Muscle of leg (tissue), 11 donors: Measurements from ENCODE around the gene PFKFB3. TPM values are rescaled to one million over a fixed set of nuclear protein-coding genes. Genes with fewer than 3 reads are reported as not detected.
A peak's percentile ranks its signal among the peaks of the same experiment; 100 is the strongest.
"Not testable (repeated sequence)": the region's sequence is repeated elsewhere in the genome, so short reads cannot be mapped to it uniquely, and the experiment has no call there.

ENCODE experiments used
- DNase-seq: peaks from one replicate; pipeline ENCODE4 v3.0.0; 2013
- H3K27ac ChIP-seq: one replicate; pipeline ENCODE4 v1.5.1; 2013; ENCODE audit warnings: mild to moderate bottlenecking, low read length, control low read depth
- H3K27me3 ChIP-seq: one replicate; pipeline ENCODE4 v1.6.1; 2013; ENCODE audit warnings: low read length; ENCODE audit not compliant: control insufficient read depth, insufficient read depth
- H3K36me3 ChIP-seq: one replicate; pipeline ENCODE4 v1.6.1; 2013; ENCODE audit warnings: low read length; ENCODE audit not compliant: control insufficient read depth, insufficient read depth
- H3K4me1 ChIP-seq: one replicate; pipeline ENCODE4 v1.6.1; 2013; ENCODE audit warnings: low read length; ENCODE audit not compliant: control insufficient read depth, insufficient read depth
- H3K4me3 ChIP-seq: one replicate; pipeline ENCODE4 v1.5.1; 2013; ENCODE audit warnings: low read length, control low read depth
- H3K9me3 ChIP-seq: replicated peaks from 2 replicates; pipeline ENCODE4 v1.6.1; 2013; ENCODE audit warnings: low read depth, low read length; ENCODE audit not compliant: control insufficient read depth
- WGBS: methylation state at CpG from one replicate; pipeline ENCODE4 v1.1.5; 2013; ENCODE audit warnings: missing lambda C conversion rate; ENCODE audit not compliant: insufficient coverage; 5-methylcytosine and 5-hydroxymethylcytosine counted together
- polyA plus RNA-seq, 8 donors: library from polyadenylated mRNA; unstranded; fragments of 120-200 nt; gene quantifications; one replicate each; pipeline versions ENCODE4 v1.2.1 to v1.2.3, GENCODE V29; 2013; ENCODE audit warnings: inconsistent platforms in 1 of 8, low replicate concordance in 1 of 8; ENCODE audit not compliant: insufficient read length in 8 of 8, insufficient read depth in 1 of 8
- total RNA-seq: library from RNA; stranded (reverse); fragments of 120-200 nt; gene quantifications from one replicate; pipeline ENCODE4 v1.2.4, GENCODE V29; 2013

Gene PFKFB3
- total and polyA plus RNA-seq, 9 donors = 10.5 to 16.5 (median 12.7) TPM

DNA sequence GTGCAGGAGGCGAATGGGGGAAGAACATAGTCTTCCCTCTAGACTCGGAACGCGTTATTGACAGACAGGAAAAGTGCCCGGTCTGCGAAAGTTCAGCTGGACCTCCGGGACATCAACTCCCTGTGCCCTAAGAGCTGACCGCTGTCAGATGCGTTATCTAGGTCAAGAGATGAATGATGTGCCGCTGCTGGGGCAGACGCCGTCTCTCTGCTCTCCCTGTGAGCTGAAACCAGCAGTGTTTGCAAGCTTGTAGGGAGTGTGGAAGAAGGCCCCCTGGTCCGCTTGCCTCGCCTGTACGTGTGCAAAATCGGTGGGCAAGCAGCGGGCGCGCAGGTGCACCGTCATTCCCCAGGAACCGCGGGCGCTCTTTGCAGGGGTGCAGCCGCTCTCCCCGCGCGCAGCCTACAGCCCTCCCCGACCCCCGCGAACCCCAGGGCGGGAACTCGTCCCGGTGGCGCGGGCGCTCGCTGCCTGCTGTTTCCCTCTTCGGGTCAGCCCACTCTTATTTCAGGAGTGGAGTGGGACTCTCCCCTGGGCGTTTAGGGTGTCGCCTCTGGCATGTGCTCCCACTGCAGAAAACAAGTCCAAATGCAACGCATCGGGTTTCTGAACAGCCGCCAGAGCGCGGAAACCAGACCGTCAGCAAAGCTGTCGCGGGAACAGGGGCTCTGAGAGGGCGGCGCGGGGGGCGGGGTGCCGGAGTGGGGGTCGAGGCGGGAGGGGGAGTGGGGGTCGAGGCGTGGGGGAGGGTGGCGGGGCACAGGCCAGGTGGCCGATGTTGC, 1.8 kb upstream of the PFKFB3 start:
- H3K27me3 ChIP-seq = peaks cover 5% of the 10 kb centered on the region
- under 1% methylated on average over 35 of the region's 59 CpGs for WGBS
- peaks cover 41% of the 10 kb centered on the region for H3K4me1 ChIP-seq
- peak overlapping the region; percentile 74 for H3K27ac ChIP-seq
- H3K9me3 ChIP-seq = no peaks in the 10 kb centered on the region
- peak overlapping the region; percentile 44 for H3K4me3 ChIP-seq
- DNase-seq = peak; percentile 77
- no peaks in the 10 kb centered on the region for H3K36me3 ChIP-seq

DNA sequence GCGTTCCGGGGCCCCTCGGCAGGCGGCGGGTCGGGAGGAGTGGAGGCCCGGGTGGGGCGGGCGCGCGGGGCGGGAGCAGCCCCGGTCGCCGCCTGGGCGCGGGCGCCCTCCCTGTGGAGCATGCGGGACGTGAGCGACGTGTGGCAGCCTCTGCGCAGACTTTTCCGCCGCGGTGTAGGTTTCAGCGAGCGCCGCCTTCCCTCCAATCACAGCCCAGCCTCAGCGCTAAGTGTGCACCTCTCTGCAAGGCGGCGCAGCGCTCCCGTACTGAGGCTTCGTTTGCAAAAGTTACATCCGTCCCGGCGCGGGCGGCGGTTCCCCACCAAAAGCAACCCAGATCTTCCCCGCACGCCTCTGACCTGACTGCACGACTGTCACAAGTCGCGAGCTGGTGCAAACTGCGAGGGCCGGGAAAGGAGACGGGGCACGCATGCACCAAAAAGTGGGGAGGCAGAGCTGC, 1.2 kb upstream of the PFKFB3 start:
- peak overlapping the region; percentile 56 for H3K4me3 ChIP-seq
- no peaks in the 10 kb centered on the region for H3K36me3 ChIP-seq
- H3K4me1 ChIP-seq = peaks cover 38% of the 10 kb centered on the region
- DNase-seq = peak; percentile 85
- under 1% methylated on average over 46 of the region's 50 CpGs for WGBS
- no peaks in the 10 kb centered on the region for H3K9me3 ChIP-seq
- H3K27ac ChIP-seq = peak overlapping the region; percentile 79
- H3K27me3 ChIP-seq = peaks cover 5% of the 10 kb centered on the region

DNA sequence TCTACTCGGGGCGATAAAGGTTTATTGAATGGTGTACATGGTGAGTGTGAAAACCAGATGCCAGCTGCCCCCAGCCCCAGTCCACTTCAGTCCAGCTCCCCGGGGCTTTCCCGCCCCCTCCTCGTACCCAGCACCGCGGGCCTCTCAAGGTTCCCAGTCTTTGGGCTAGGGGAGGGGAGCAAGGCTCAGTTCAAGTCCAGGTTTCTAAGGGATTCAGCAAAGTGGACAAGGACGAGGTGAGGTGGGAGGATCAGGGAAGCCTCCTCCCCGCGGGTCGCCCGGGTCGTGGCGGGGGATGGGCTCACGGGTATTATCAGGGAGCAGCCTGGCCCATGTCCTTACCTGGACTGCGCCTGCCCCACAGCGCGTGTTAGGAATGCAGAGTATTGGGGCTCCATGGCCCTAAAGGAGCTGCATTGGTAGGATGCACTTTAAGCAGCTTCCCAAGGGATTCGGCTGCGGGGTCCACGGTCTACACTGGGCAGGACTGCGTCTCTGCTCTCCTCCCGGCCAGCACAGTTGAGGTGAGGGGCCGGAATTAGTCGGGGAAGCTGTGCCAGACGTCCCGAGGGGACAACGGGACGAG, 541 bp upstream of the PFKFB3 start:
- peaks cover 5% of the 10 kb centered on the region for H3K27me3 ChIP-seq
- 0% methylated on average over 20 of the region's 29 CpGs for WGBS
- H3K9me3 ChIP-seq = no peaks in the 10 kb centered on the region
- peak overlapping the region; percentile 56 for H3K4me3 ChIP-seq
- H3K4me1 ChIP-seq = peaks cover 38% of the 10 kb centered on the region
- no peaks in the 10 kb centered on the region for H3K36me3 ChIP-seq
- no peak for DNase-seq
- peak overlapping the region; percentile 79 for H3K27ac ChIP-seq

DNA sequence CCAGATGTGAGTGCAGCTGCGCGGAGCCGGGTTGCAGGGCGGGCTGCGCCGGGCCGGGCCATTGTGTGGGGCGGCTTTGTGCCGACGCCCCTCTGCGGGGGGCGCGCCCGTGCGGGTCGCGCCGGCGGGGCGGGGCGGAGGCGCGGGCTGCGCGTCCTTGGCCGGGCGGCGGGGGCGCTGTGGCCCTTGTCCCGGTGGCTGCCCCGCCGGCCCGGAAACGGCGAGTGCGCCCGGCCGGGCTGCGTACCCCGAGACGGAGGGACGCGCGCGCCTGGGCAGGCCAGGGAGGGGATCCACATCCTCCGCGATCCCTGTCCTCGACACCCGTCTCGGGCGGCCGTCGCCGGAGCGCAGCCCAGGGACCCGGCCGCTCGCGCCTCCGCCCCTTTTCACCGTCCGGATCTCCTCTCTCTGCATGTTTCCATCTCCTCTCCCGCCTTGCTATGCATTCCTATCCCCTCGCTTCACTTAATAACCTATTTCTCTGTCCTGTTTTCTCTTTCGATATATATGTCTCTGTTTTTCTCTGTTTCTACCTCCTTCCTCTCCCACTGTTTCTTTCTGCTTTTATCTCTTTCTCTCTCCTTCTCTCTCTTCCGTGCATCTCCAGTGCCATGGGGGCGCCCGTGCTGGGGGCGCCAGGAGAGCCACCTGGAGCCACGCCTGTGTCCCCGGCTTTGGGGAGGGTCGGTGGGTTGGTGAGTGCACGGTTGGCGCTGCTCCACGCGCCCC, 765 bp downstream of the PFKFB3 start:
- Histone ChIP-seq H3K9me3 (no peaks in the 10 kb centered on the region), H3K36me3 (no peaks in the 10 kb centered on the region), H3K27ac (peak overlapping the region; percentile 89), H3K27me3 (peaks cover 5% of the 10 kb centered on the region), H3K4me1 (peaks cover 38% of the 10 kb centered on the region), H3K4me3 (peak overlapping the region; percentile 65)
- DNase-seq = peak; percentile 83
- WGBS = under 1% methylated on average over 71 of the region's 76 CpGs

DNA sequence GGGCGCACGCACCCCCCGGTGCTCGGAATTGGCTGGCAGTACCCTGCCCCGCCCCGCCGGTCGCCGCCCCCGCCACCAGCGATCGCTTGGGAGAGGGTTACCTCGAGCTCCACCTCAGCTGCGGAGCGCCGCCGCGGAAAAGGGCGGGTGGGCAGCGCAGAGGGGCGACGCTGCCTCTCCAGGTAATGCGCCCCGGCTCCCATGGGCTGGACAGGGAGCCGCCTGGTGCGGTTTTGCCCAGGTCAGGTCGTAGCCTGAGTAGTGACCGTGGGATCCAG, 1.3 kb downstream of the PFKFB3 start:
- WGBS = under 1% methylated on average over 28 of the region's 28 CpGs
- no peaks in the 10 kb centered on the region for H3K9me3 ChIP-seq
- H3K36me3 ChIP-seq = no peaks in the 10 kb centered on the region
- no peak for DNase-seq
- peak overlapping the region; percentile 65 for H3K4me3 ChIP-seq
- peaks cover 5% of the 10 kb centered on the region for H3K27me3 ChIP-seq
- peaks cover 37% of the 10 kb centered on the region for H3K4me1 ChIP-seq
- H3K27ac ChIP-seq = no peak overlapping the region

DNA sequence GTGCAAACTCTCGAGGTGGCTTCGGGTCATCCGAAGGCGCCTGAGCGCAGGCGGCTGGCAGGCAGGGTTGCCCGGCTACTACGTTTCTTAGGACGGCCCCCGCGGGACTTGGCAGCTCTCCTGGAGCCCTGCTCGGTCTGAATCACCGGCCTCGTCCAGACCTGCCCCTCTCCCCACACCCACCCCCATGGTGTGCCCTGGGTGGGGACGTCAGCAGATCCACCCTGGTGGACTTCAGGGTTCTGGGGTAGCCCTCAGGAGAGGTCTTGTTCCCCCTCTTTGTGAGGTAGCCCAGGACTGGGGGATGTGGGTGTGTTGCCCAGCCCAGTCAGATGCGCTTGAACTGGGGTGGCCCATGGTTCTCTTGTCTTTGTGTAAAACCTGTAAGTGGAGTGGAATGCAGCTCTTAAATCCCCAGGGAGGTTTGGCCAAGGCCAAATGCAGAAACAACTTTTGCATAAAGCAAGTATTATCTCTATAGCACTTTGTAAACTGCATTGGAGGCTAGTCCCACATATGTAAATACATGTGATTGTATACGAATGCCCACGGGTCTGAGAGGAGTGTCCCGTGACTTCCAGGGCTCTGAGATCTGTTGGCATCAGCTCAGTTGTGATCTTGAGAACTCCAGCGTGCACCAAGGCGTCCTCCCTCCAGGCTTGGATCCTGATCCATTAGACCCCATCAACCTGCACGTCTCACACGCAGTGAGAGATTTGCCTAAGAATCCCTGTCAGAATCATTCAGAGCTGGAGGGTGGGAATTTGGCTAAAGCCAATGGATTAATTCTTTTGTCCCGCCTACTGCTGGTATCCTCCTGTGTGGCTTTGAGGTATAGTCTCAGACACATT, 1.8 kb downstream of the PFKFB3 start:
- Histone ChIP-seq H3K9me3 (no peaks in the 10 kb centered on the region), H3K4me1 (peaks cover 34% of the 10 kb centered on the region), H3K27me3 (peaks cover 5% of the 10 kb centered on the region), H3K36me3 (no peaks in the 10 kb centered on the region), H3K4me3 (peak overlapping the region; percentile 65), H3K27ac (no peak overlapping the region)
- peak; percentile 39 for DNase-seq
- WGBS = 17% methylated on average over 17 of the region's 24 CpGs

DNA sequence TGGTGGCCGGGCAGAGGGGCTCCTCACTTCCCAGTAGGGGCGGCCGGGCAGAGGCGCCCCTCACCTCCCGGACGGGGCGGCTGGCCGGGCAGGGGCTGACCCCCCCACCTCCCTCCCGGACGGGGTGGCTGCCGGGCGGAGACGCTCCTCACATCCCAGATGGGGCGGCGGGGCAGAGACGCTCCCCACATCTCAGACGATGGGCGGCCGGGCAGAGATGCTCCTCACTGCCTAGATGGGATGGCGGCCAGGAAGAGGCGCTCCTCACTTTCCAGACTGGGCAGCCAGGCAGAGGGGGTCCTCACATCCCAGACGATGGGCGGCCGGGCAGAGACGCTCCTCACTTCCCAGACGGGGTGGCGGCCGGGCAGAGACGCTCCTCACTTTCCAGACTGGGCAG, 3.8 kb downstream of the PFKFB3 start:
- H3K4me3 ChIP-seq, H3K27me3 ChIP-seq, H3K9me3 ChIP-seq, DNase-seq, H3K27ac ChIP-seq, H3K36me3 ChIP-seq: not testable (repeated sequence)
- 90% methylated on average over 4 of the region's 29 CpGs for WGBS
- peaks cover 30% of the 10 kb centered on the region for H3K4me1 ChIP-seq

DNA sequence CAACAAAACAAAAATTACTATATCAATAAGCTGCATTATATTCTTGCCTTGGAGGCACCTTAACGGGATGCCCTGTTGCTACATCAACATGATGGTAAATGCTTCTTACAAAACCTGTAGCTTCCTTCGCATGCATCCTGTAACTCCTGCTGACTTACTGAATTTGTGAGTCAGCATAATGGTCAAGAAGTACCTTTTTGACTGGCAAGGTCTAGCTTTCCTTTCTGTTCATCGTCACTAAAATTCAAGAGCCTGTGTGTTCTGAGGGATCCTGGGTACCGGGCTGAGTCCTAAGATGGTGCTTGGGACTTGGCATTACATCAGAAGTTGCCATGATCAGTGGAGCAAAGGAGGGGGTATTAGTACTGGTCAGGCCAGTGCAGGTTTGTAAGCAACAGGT, 4.9 kb downstream of the PFKFB3 start:
- H3K4me3 ChIP-seq = no peak overlapping the region
- H3K36me3 ChIP-seq = no peaks in the 10 kb centered on the region
- peaks cover 28% of the 10 kb centered on the region for H3K4me1 ChIP-seq

DNA sequence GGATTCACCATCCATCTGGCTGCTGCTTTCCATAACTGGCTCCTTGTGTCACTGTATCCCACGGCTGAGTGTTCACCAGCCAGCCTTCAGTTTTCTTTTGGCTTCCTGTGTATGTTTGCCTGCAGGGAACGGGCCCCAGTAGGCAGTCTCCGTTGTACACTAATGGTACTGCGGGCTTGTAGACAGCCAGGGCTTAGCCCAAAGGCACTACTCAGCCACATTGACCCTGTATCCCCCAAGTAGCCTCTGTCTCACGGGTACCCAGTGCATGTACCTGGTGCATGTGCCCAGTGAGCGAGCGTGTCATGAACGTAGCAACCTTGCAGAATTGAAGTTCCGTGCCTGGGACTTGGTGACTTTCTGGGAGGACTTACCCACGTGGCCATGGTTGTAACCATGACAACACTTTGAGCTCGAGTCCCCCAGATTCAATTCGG, 6.1 kb downstream of the PFKFB3 start:
- Histone ChIP-seq H3K4me1 (peaks cover 25% of the 10 kb centered on the region), H3K36me3 (peaks cover 4% of the 10 kb centered on the region), H3K27me3 (no peaks in the 10 kb centered on the region), H3K27ac (no peak overlapping the region), H3K4me3 (no peak overlapping the region), H3K9me3 (no peaks in the 10 kb centered on the region)
- WGBS = 61% methylated on average over 12 of the region's 12 CpGs
- no peak for DNase-seq

More for the DNA sequence above, 4.9 kb downstream of the PFKFB3 start:
- no peaks in the 10 kb centered on the region for H3K27me3 ChIP-seq
- 100% methylated on average over 1 of the region's 4 CpGs for WGBS
- H3K27ac ChIP-seq = no peak overlapping the region
- H3K9me3 ChIP-seq = no peaks in the 10 kb centered on the region
- DNase-seq = no peak
